ENCODE measurements around the gene RIPOR2. TPM values are rescaled to one million over a fixed set of nuclear protein-coding genes. Genes with fewer than 3 reads are reported as not detected.

Gene RIPOR2
- total RNA-seq, 1 donor from 2014 or later: 49.0 TPM

DNA sequence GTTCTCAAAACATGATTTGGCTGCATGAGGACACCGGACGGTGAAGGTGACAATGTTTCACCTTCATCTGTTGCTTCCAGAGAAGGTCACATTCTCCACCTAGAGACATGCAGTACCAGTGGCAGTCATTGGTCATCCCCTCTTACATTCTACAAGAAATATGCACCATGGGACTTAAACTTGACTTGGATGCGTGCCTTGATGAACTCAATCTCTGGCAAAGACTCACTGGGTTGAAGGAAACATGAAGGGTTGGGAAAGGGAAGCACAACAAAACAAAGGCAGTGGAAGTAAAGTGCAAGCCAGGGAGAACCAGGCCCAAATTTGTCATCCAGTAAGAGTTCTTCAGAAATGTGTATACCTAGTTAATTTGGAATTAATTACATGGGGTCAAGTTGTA is 97.7 kb downstream of the RIPOR2 start:
- Histone ChIP-seq H3K9me3 (no peaks in the 10 kb centered on the region), H3K27ac (no peak overlapping the region), H3K4me3 (no peak overlapping the region), H3K36me3 (no peaks in the 10 kb centered on the region), H3K27me3 (no peaks in the 10 kb centered on the region), H3K4me1 (no peaks in the 10 kb centered on the region)
- no peak for DNase-seq (ENCODE audit: low spot score in 2 of 2)
- intact Hi-C loops (cut with DNase I): no loop called here
- TF ChIP-seq, protein P1, sequence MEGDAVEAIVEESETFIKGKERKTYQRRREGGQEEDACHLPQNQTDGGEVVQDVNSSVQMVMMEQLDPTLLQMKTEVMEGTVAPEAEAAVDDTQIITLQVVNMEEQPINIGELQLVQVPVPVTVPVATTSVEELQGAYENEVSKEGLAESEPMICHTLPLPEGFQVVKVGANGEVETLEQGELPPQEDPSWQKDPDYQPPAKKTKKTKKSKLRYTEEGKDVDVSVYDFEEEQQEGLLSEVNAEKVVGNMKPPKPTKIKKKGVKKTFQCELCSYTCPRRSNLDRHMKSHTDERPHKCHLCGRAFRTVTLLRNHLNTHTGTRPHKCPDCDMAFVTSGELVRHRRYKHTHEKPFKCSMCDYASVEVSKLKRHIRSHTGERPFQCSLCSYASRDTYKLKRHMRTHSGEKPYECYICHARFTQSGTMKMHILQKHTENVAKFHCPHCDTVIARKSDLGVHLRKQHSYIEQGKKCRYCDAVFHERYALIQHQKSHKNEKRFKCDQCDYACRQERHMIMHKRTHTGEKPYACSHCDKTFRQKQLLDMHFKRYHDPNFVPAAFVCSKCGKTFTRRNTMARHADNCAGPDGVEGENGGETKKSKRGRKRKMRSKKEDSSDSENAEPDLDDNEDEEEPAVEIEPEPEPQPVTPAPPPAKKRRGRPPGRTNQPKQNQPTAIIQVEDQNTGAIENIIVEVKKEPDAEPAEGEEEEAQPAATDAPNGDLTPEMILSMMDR (IDR thresholded peaks at IDR 0.05): no peak

DNA sequence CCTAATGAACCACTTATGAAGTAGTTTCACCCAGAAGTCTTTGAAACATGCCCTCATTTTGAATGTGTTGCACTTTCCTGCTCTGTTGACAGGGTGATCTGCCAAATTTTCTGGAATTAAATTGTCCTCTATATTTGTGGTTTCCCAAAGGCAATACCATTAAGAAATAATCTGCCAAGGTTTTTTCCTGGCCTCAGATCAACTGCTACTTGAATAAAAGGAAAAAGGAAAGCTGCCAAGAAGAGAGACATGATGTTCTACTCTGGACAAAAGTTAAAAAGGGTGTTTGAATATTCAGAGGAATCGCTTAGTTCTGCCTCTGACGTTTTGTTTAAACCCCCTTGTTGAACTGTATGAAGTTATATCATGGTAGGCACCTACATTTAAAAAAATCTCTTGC is 99.7 kb downstream of the RIPOR2 start:
- Histone ChIP-seq H3K4me3 (no peak overlapping the region), H3K27ac (peak overlapping the region in 1 of 2 donors; percentile 2), H3K36me3 (no peaks in the 10 kb centered on the region), H3K9me3 (no peaks in the 10 kb centered on the region), H3K27me3 (no peaks in the 10 kb centered on the region), H3K4me1 (no peaks in the 10 kb centered on the region)
- DNase-seq (ENCODE audit: low spot score in 2 of 2): no peak
- TF ChIP-seq, protein P1 (IDR thresholded peaks at IDR 0.05): no peak
- intact Hi-C loops (cut with DNase I): no loop called here

- Histone ChIP-seq H3K27me3 (no peaks in the 10 kb centered on the region), H3K9me3 (no peaks in the 10 kb centered on the region), H3K4me1 (no peaks in the 10 kb centered on the region), H3K4me3 (no peak overlapping the region), H3K36me3 (no peaks in the 10 kb centered on the region), H3K27ac (no peak overlapping the region)
- DNase-seq (ENCODE audit: low spot score in 2 of 2): no peak
- intact Hi-C loops (cut with DNase I): no loop called here
- TF ChIP-seq, protein P1 (IDR thresholded peaks at IDR 0.05): no peak
These were observed 101.9 kb downstream of the RIPOR2 start for GRCh38 chr6:24833711-24834386.

GRCh38 chr6:24832794-24833193 is 103.0 kb downstream of the RIPOR2 start:
- Histone ChIP-seq H3K9me3 (no peaks in the 10 kb centered on the region), H3K27ac (no peak overlapping the region)
- TF ChIP-seq, protein P1 (IDR thresholded peaks at IDR 0.05): no peak

GRCh38 chr6:24831771-24832716 is 103.7 kb downstream of the RIPOR2 start:
- Histone ChIP-seq H3K27me3 (no peaks in the 10 kb centered on the region), H3K9me3 (no peaks in the 10 kb centered on the region), H3K36me3 (no peaks in the 10 kb centered on the region), H3K4me3 (no peak overlapping the region), H3K27ac (no peak overlapping the region), H3K4me1 (no peaks in the 10 kb centered on the region)
- DNase-seq (ENCODE audit: low spot score in 2 of 2): no peak
- TF ChIP-seq, protein P1 (IDR thresholded peaks at IDR 0.05): no peak
- intact Hi-C loops (cut with DNase I): no loop called here

More at GRCh38 chr6:24832794-24833193, 103.0 kb downstream of the RIPOR2 start:
- Histone ChIP-seq H3K4me1 (no peaks in the 10 kb centered on the region), H3K4me3 (no peak overlapping the region), H3K27me3 (no peaks in the 10 kb centered on the region), H3K36me3 (no peaks in the 10 kb centered on the region)
- intact Hi-C loops (cut with DNase I): no loop called here
- no peak for DNase-seq (ENCODE audit: low spot score in 2 of 2)

Data from ascending aorta (tissue), 2 donors.